Neural cell (in vitro differentiated cells): ENCODE results near the gene GABPA. TPM values are rescaled to one million over a fixed set of nuclear protein-coding genes. Genes with fewer than 3 reads are reported as not detected.

Experiments used
- polyA plus RNA-seq: library from polyadenylated mRNA; depleted of rRNA; stranded (reverse); fragments of >200 nt; gene quantifications from 2 replicates; pipeline ENCODE4 v1.2.3, GENCODE V29; 2014

The GABPA gene
- polyA plus RNA-seq, 1 donor from 2014 or later = 45.4 TPM

Other genes with a start within 250 kb of the GABPA start
- 28.5 and 43.2 TPM in 2 replicates for gene MRPL39, start 127.5 kb upstream of the GABPA start, polyA plus RNA-seq
- 1.1 and 2.0 TPM in 2 replicates for gene JAM2, start 95.7 kb upstream of the GABPA start, polyA plus RNA-seq
- 258 and 274 TPM in 2 replicates for gene ATP5PF, start 68 bp upstream of the GABPA start, polyA plus RNA-seq